ENCODE results near the gene NRN1L.

The NRN1L gene

DNA sequence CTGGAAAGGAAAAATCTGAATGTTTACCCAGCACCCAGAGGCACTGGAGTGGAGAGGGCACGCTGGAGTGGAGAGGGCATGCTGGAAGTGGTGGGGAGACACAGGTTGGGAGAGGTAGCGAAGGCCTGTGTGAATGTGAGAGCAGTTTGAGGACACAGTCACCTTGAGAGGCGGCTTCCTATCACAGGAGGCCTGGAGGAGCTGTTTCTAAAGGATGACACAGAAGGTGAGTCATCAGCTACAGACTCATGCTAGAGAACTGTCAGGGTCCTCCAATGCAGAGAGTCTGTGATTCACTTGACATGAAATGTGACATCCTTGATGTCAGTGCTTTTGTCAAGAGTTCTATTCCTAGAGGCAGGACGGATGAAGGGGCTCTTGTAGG, 33.2 kb downstream of the NRN1L start:
- TF ChIP-seq POLR2AphosphoS5 (IDR thresholded peaks at IDR 0.05; ENCODE audit: low read depth, low read length) (no peak), SIN3A (IDR thresholded peaks at IDR 0.05; ENCODE audit: borderline replicate concordance, insufficient read depth, low read length) (no peak), TAF1 (IDR thresholded peaks at IDR 0.05; ENCODE audit: borderline replicate concordance, insufficient read depth, low read length) (no peak), FOXP2 (optimal IDR thresholded peaks at IDR 0.05; ENCODE audit: borderline replicate concordance, extremely low read depth, extremely low read length, insufficient read depth) (no peak)
- TF ChIP-seq, protein P1, sequence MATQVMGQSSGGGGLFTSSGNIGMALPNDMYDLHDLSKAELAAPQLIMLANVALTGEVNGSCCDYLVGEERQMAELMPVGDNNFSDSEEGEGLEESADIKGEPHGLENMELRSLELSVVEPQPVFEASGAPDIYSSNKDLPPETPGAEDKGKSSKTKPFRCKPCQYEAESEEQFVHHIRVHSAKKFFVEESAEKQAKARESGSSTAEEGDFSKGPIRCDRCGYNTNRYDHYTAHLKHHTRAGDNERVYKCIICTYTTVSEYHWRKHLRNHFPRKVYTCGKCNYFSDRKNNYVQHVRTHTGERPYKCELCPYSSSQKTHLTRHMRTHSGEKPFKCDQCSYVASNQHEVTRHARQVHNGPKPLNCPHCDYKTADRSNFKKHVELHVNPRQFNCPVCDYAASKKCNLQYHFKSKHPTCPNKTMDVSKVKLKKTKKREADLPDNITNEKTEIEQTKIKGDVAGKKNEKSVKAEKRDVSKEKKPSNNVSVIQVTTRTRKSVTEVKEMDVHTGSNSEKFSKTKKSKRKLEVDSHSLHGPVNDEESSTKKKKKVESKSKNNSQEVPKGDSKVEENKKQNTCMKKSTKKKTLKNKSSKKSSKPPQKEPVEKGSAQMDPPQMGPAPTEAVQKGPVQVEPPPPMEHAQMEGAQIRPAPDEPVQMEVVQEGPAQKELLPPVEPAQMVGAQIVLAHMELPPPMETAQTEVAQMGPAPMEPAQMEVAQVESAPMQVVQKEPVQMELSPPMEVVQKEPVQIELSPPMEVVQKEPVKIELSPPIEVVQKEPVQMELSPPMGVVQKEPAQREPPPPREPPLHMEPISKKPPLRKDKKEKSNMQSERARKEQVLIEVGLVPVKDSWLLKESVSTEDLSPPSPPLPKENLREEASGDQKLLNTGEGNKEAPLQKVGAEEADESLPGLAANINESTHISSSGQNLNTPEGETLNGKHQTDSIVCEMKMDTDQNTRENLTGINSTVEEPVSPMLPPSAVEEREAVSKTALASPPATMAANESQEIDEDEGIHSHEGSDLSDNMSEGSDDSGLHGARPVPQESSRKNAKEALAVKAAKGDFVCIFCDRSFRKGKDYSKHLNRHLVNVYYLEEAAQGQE (IDR thresholded peaks at IDR 0.05; ENCODE audit: insufficient read depth in 1 of 2, low read depth in 2 of 2, low read length in 2 of 2): no peak

DNA sequence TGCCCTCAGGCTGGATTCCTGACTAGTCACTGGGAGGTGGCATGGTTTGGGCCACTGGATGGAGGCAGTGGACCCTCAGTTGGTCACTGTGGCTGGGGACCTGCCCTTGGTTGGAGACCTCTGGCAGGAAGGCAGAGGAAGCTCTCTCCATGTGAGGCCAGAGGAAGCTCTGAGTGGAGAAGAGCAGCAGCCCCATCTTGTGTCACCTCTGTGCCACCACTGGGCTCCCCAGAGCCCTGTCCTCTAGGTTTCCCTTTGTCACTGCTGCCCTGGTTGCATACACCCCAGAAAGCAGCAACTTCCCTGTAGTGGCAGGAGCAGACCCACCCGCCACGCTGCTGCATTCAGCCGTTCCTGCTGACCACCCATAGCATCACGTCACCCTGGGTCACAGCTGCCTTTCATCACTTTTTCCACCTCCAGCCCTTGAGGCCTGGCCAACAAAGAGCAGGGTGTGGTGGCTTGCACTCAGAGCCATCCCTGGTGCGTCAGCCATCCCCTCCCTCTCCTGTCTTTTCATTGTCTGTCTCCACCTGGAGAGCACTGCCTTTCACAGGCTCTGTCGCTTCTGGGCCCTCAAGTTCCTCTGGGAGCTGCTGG, 35.0 kb downstream of the NRN1L start:
- TF ChIP-seq, protein P1 (IDR thresholded peaks at IDR 0.05; ENCODE audit: insufficient read depth in 1 of 2, low read depth in 2 of 2, low read length in 2 of 2): no peak
- TF ChIP-seq FOXP2 (optimal IDR thresholded peaks at IDR 0.05; ENCODE audit: borderline replicate concordance, extremely low read depth, extremely low read length, insufficient read depth): no peak
- TF ChIP-seq SIN3A (IDR thresholded peaks at IDR 0.05; ENCODE audit: borderline replicate concordance, insufficient read depth, low read length): no peak
- TF ChIP-seq POLR2AphosphoS5 (IDR thresholded peaks at IDR 0.05; ENCODE audit: low read depth, low read length): no peak
- TF ChIP-seq TAF1 (IDR thresholded peaks at IDR 0.05; ENCODE audit: borderline replicate concordance, insufficient read depth, low read length): no peak

DNA sequence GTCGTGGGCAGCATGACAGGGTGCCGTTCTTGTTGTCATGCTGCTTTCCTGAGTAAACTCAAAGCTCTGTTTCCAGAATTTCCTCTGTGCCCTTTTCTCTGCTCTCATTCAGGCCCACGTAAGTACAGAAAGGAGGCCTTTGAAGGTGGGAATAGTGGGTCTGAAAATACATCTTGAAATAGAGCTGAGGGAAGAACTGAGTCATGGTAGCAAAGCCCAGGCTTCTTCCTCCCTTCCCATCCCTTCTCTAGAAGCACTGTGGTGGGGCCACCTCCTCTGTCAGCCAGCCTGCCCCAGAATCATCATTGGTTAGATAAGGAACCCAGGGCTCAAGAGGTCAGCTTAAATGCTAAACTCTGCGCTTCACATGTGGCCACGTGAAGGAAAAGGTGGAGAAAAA, 37.5 kb downstream of the NRN1L start:
- TF ChIP-seq TAF1 (IDR thresholded peaks at IDR 0.05; ENCODE audit: borderline replicate concordance, insufficient read depth, low read length) (no peak), SIN3A (IDR thresholded peaks at IDR 0.05; ENCODE audit: borderline replicate concordance, insufficient read depth, low read length) (no peak), POLR2AphosphoS5 (IDR thresholded peaks at IDR 0.05; ENCODE audit: low read depth, low read length) (no peak), FOXP2 (optimal IDR thresholded peaks at IDR 0.05; ENCODE audit: borderline replicate concordance, extremely low read depth, extremely low read length, insufficient read depth) (no peak)
- TF ChIP-seq, protein P1 (IDR thresholded peaks at IDR 0.05; ENCODE audit: insufficient read depth in 1 of 2, low read depth in 2 of 2, low read length in 2 of 2): no peak

DNA sequence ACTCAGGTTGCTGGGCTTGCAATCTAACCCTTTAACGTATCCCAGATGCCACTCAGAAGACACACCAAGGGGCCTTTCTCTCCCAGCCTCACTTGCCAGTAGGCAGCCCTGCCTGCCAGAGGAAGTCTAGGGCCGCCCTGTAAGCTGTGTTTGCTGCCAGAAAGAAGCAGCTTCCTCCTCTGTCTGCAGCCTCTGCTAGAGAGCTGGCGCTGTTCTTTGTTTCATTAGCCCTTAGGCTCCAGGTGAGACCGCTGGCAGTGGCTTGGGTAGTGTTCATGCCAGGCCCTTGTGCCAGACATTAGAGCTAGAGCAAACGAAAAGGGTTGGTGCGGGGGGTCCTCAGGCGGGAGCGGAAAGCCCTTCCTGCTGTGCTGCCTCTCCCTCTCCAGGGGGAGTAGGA, 38.1 kb downstream of the NRN1L start:
- no peak for TF ChIP-seq SIN3A (IDR thresholded peaks at IDR 0.05; ENCODE audit: borderline replicate concordance, insufficient read depth, low read length)
- TF ChIP-seq TAF1 (IDR thresholded peaks at IDR 0.05; ENCODE audit: borderline replicate concordance, insufficient read depth, low read length): no peak
- TF ChIP-seq, protein P1 (IDR thresholded peaks at IDR 0.05; ENCODE audit: insufficient read depth in 1 of 2, low read depth in 2 of 2, low read length in 2 of 2): no peak
- no peak for TF ChIP-seq FOXP2 (optimal IDR thresholded peaks at IDR 0.05; ENCODE audit: borderline replicate concordance, extremely low read depth, extremely low read length, insufficient read depth)
- no peak for TF ChIP-seq POLR2AphosphoS5 (IDR thresholded peaks at IDR 0.05; ENCODE audit: low read depth, low read length)
